H1 (cell line): Measurements from ENCODE around the gene CXCL11. TPM values are rescaled to one million over a fixed set of nuclear protein-coding genes. Genes with fewer than 3 reads are reported as not detected.
"Not testable (repeated sequence)": the region's sequence is repeated elsewhere in the genome, so short reads cannot be mapped to it uniquely, and the experiment has no call there.

Experiments used
- CTCF ChIA-PET: fragments of 300-600 bp; sonication (Branson Sonifier 250); formaldehyde crosslinking; loops from one replicate; lab custom pipeline; 2021; ENCODE audit not compliant: partially characterized antibody; lab: Charles Lee
- POLR2A ChIA-PET: fragments of 300-600 bp; sonication (Branson Sonifier 250); formaldehyde crosslinking; loops from one replicate; lab custom pipeline; 2021; ENCODE audit warnings: inconsistent platforms; ENCODE audit not compliant: partially characterized antibody; lab: Charles Lee
- DNase-seq, 2 experiments: peaks; one replicate each; pipeline versions ENCODE4 v3.0.0 to v3.0.0-alpha.2; 2010 to 2022; ENCODE audit warnings: low spot score in 2 of 2, low read depth in 1 of 2, mixed read lengths in 1 of 2
- FAIRE-seq: peaks from 2 replicates; lab custom pipeline; 2011; peaks lifted over from hg19 to GRCh38; lab: Jason Lieb, UNC
- H2AFZ ChIP-seq: 2 replicates; pipeline ENCODE4 v1.8.1; 2012; ENCODE audit warnings: low read length, inconsistent platforms
- H2AK5ac ChIP-seq: 2 replicates; pipeline ENCODE4 v1.6.1; 2013; ENCODE audit warnings: low read depth, low read length
- H2BK120ac ChIP-seq: replicated peaks from 2 replicates; pipeline ENCODE3; 2013; ENCODE audit warnings: low read depth, low read length, inconsistent platforms
- H2BK12ac ChIP-seq: 2 replicates; pipeline ENCODE4 v1.6.1; 2013; ENCODE audit warnings: low read depth, low read length
- H2BK15ac ChIP-seq: 2 replicates; pipeline ENCODE4 v1.6.1; 2013; ENCODE audit warnings: low read length
- H2BK20ac ChIP-seq: 2 replicates; pipeline ENCODE4 v1.6.1; 2013; ENCODE audit warnings: low read length
- H2BK5ac ChIP-seq: 2 replicates; pipeline ENCODE4 v1.6.1; 2013; ENCODE audit warnings: low read depth, low read length
- H3K14ac ChIP-seq: 2 replicates; pipeline ENCODE4 v1.6.1; 2013; ENCODE audit warnings: inconsistent platforms; ENCODE audit not compliant: insufficient read length
- H3K18ac ChIP-seq: 2 replicates; pipeline ENCODE4 v1.6.1; 2013; ENCODE audit warnings: low read length; ENCODE audit errors: extremely low read depth
- H3K23ac ChIP-seq: 2 replicates; pipeline ENCODE4 v1.6.1; 2013; ENCODE audit warnings: inconsistent platforms; ENCODE audit not compliant: insufficient read length
- H3K23me2 ChIP-seq: 2 replicates; pipeline ENCODE4 v1.6.1; 2013; ENCODE audit warnings: low read depth, low read length
- H3K27ac ChIP-seq: 2 replicates; pipeline ENCODE4 v1.6.1; 2011; ENCODE audit warnings: low read depth, low read length, inconsistent platforms
- H3K27me3 ChIP-seq, 4 experiments: replicated peaks in 1 of 4; 1 replicate in 1 of 4; 2 replicates in 3 of 4; pipeline versions ENCODE4 v1.6.1 to v1.8.1; 2011 to 2013; ENCODE audit warnings: low read length in 3 of 4, mild to moderate bottlenecking in 3 of 4, inconsistent platforms in 2 of 4, mixed read lengths in 2 of 4, moderate library complexity in 1 of 4; ENCODE audit not compliant: control insufficient read depth in 3 of 4, insufficient read depth in 3 of 4; ENCODE audit errors: extremely low read depth in 1 of 4
- H3K36me3 ChIP-seq, 4 experiments: 2 replicates each; pipeline versions ENCODE4 v1.6.1 to v1.8.1; 2011 to 2013; ENCODE audit warnings: mild to moderate bottlenecking in 4 of 4, low read length in 3 of 4, moderate library complexity in 2 of 4, control low read depth in 1 of 4, inconsistent platforms in 1 of 4; ENCODE audit not compliant: insufficient read depth in 4 of 4, control insufficient read depth in 2 of 4
- H3K4ac ChIP-seq: replicated peaks from 2 replicates; pipeline ENCODE3; 2013; ENCODE audit warnings: low read length, low read depth, mixed read lengths, inconsistent platforms; ENCODE audit not compliant: insufficient read length
- H3K4me1 ChIP-seq, 4 experiments: replicated peaks in 1 of 4; 1 replicate in 1 of 4; 2 replicates in 3 of 4; pipeline versions ENCODE4 v1.6.1 to v1.8.1; 2011 to 2013; ENCODE audit warnings: low read length in 3 of 4, inconsistent platforms in 2 of 4, mixed read lengths in 1 of 4; ENCODE audit not compliant: insufficient read depth in 4 of 4, control insufficient read depth in 3 of 4
- H3K4me2 ChIP-seq, 2 experiments: 2 replicates each; pipeline versions ENCODE4 v1.6.1 to v1.8.1; 2011 to 2013; ENCODE audit warnings: low read depth in 2 of 2, low read length in 2 of 2, control low read depth in 1 of 2, inconsistent platforms in 1 of 2, mild to moderate bottlenecking in 1 of 2; ENCODE audit not compliant: insufficient read depth in 1 of 2
- H3K4me3 ChIP-seq, 4 experiments: fragments of 200-600, 300-600 bp in 1 of 4; sonication (generic), shearing (Covaris generic), sonication (Bioruptor Twin) in 1 of 4; 2 replicates each; pipeline versions ENCODE4 v1.5.1 to v1.8.1; 2011 to 2016; ENCODE audit warnings: low read length in 4 of 4, low read depth in 3 of 4, control low read depth in 2 of 4, inconsistent platforms in 2 of 4, mild to moderate bottlenecking in 2 of 4, mixed read lengths in 1 of 4, moderate library complexity in 1 of 4; ENCODE audit not compliant: insufficient read depth in 2 of 4; ENCODE audit errors: extremely low read depth in 1 of 4
- H3K56ac ChIP-seq: replicated peaks from 2 replicates; pipeline ENCODE3; 2013; ENCODE audit warnings: low read depth, mild to moderate bottlenecking, mixed read lengths, low read length, inconsistent platforms; ENCODE audit not compliant: insufficient read length
- H3K79me1 ChIP-seq: 2 replicates; pipeline ENCODE4 v1.6.1; 2013; ENCODE audit warnings: low read depth, low read length, control low read depth
- H3K79me2 ChIP-seq, 2 experiments: 2 replicates each; pipeline versions ENCODE4 v1.6.1 to v1.8.1; 2012 to 2013; ENCODE audit warnings: low read length in 2 of 2, mild to moderate bottlenecking in 2 of 2, inconsistent platforms in 1 of 2; ENCODE audit not compliant: insufficient read depth in 2 of 2, control insufficient read depth in 1 of 2
- H3K9ac ChIP-seq, 4 experiments: replicated peaks in 1 of 4; 1 replicate in 1 of 4; 2 replicates in 3 of 4; pipeline versions ENCODE4 v1.6.1 to v1.8.1; 2011 to 2013; ENCODE audit warnings: low read depth in 3 of 4, low read length in 3 of 4, control low read depth in 2 of 4, mild to moderate bottlenecking in 2 of 4, moderate library complexity in 2 of 4, inconsistent platforms in 1 of 4; ENCODE audit errors: extremely low read depth in 1 of 4
- H3K9me3 ChIP-seq, 2 experiments: 2 replicates each; pipeline versions ENCODE4 v1.6.1 to v1.8.1; 2012 to 2013; ENCODE audit warnings: mild to moderate bottlenecking in 2 of 2, moderate library complexity in 2 of 2, control low read depth in 1 of 2, inconsistent platforms in 1 of 2, low read depth in 1 of 2, low read length in 1 of 2, mixed read lengths in 1 of 2; ENCODE audit not compliant: insufficient read depth in 2 of 2
- H4K20me1 ChIP-seq, 2 experiments: replicated peaks in 1 of 2; 2 replicates each; pipeline versions ENCODE3 to v1.8.1; 2011 to 2013; ENCODE audit warnings: inconsistent platforms in 2 of 2, low read length in 2 of 2, mild to moderate bottlenecking in 1 of 2; ENCODE audit not compliant: insufficient read depth in 2 of 2, control insufficient read depth in 1 of 2
- H4K5ac ChIP-seq: 2 replicates; pipeline ENCODE4 v1.6.1; 2013; ENCODE audit warnings: low read length, low read depth, mixed read lengths, inconsistent platforms; ENCODE audit not compliant: insufficient read length
- H4K8ac ChIP-seq: 2 replicates; pipeline ENCODE4 v1.8.0; 2013; ENCODE audit warnings: mild to moderate bottlenecking, moderate library complexity, low read length, inconsistent platforms; ENCODE audit not compliant: insufficient read depth; ENCODE audit errors: extremely low read depth
- H4K91ac ChIP-seq: replicated peaks from 2 replicates; pipeline ENCODE3; 2013; ENCODE audit warnings: low read length, mixed read lengths, inconsistent platforms; ENCODE audit not compliant: insufficient read length
- WGBS, 2 experiments: shearing (Covaris generic) in 1 of 2; methylation state at CpG; one replicate each; pipeline versions ENCODE4 v1.1.6 to v1.1.7; 2013 to 2015; ENCODE audit warnings: low lambda C conversion rate in 2 of 2, mixed read lengths in 2 of 2, inconsistent platforms in 1 of 2, low coverage in 1 of 2, missing lambda C conversion rate in 1 of 2; ENCODE audit not compliant: insufficient replicate concordance in 2 of 2, insufficient coverage in 1 of 2, insufficient read length in 1 of 2; ENCODE audit errors: extremely low coverage in 1 of 2, missing lambda C conversion rate in 1 of 2; 5-methylcytosine and 5-hydroxymethylcytosine counted together
- polyA plus RNA-seq, 7 experiments: library from polyadenylated mRNA; depleted of rRNA in 3 of 7; stranded (reverse) in 5 of 7; unstranded in 2 of 7; fragments of >200 nt in 5 of 7; fragments of 200-250 nt in 2 of 7; gene quantifications; 1 replicate in 5 of 7; 2 replicates in 1 of 7; 4 replicates in 1 of 7; pipeline versions ENCODE4 v1.2.1 to v1.2.3, GENCODE V29; 2011 to 2013; ENCODE audit warnings: missing spikeins in 2 of 7, mixed read lengths in 2 of 7
- total RNA-seq: library from RNA; stranded (reverse); fragmentation: NEBNext Ultra II Directional; extraction: Animal tissue kit (Norgen Biotek cat#: 25700); gene quantifications from 2 replicates; pipeline ENCODE4 v1.2.1, GENCODE V29; 2021

CXCL11 gene
- total and polyA plus RNA-seq, 2 of the 8 experiments (the other 6 are each of a cell fraction or from before 2014, with no cell fraction given) = 0.18 TPM; not detected in 1

DNA sequence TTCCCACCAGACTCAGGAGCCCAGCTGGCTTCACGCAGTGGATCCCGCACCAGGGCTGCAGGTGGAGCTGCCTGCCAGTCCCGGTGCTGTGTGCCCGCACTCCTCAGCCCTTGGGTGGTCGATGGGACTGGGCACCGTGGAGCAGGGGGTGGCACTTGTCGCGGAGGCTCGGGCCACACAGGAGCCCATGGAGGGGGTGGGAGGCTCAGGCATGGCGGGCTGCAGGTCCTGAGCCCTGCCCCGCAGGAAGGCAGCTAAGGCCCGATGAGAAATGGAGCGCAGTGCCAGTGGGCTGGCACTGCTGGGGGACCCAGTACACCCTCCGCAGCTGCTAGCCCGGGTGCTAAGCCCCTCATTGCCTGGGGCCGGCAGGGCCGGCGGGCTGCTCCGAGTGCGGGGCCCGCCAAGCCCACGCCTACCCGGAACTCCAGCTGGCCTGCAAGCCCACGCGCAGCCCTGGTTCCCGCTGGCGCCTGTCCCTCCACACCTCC, 14.7 kb upstream of the CXCL11 start:
- H4K5ac ChIP-seq, H3K27me3 ChIP-seq, H3K4me1 ChIP-seq, H3K27ac ChIP-seq, H3K79me2 ChIP-seq, H4K20me1 ChIP-seq, H3K4ac ChIP-seq, H4K8ac ChIP-seq, H3K56ac ChIP-seq, H2AFZ ChIP-seq, H3K14ac ChIP-seq, H4K91ac ChIP-seq, H2BK12ac ChIP-seq, DNase-seq, POLR2A ChIA-PET, H2BK5ac ChIP-seq, H2BK20ac ChIP-seq, H2AK5ac ChIP-seq, FAIRE-seq, H3K9ac ChIP-seq, H3K18ac ChIP-seq, H2BK15ac ChIP-seq, H3K23ac ChIP-seq, H3K4me3 ChIP-seq, H3K23me2 ChIP-seq, H3K9me3 ChIP-seq, H3K4me2 ChIP-seq, H3K79me1 ChIP-seq, H2BK120ac ChIP-seq, H3K36me3 ChIP-seq: not testable (repeated sequence)
- CTCF ChIA-PET = interaction anchor here (1.2 to 1.8 kb wide), 4 partner anchors 16 to 135 kb away, joined by 3 to 7 read pairs (median 4); no protein-coding TSS in a partner anchor
- 97% methylated on average over 19 of the region's 27 CpGs; no CpG with 5 or more reads in 1 of the 2 experiments for WGBS, 2 experiments
